Measurements from ENCODE around the gene FASTK.

Gene FASTK

GRCh38 chr7:151080522-151081169 lies at the start of gene FASTK:
Gene FASTK (minus strand): TSS chr7:151080809. CDS start chr7:151080766, 43 bp downstream.
- no peak for DNase-seq

GRCh38 chr7:151129960-151130591 lies 49.5 kb upstream of the FASTK start:
- no peak for DNase-seq

GRCh38 chr7:151129117-151129959 lies 48.7 kb upstream of the FASTK start:
- DNase-seq: no peak

GRCh38 chr7:151128716-151129115 lies 48.1 kb upstream of the FASTK start:
- no peak for DNase-seq

GRCh38 chr7:151128144-151128543 lies 47.5 kb upstream of the FASTK start:
- DNase-seq: no peak

- no peak for DNase-seq
Measured at GRCh38 chr7:151126491-151127137, 46.0 kb upstream of the FASTK start.

GRCh38 chr7:151125846-151126481 lies 45.4 kb upstream of the FASTK start:
- no peak for DNase-seq

- DNase-seq: no peak
Measured at GRCh38 chr7:151125470-151125845, 44.8 kb upstream of the FASTK start.

- no peak for DNase-seq
Measured at GRCh38 chr7:151124899-151125399, 44.3 kb upstream of the FASTK start.

- no peak for DNase-seq
Measured at GRCh38 chr7:151124481-151124880, 43.9 kb upstream of the FASTK start.

GRCh38 chr7:151123822-151124464 lies 43.3 kb upstream of the FASTK start:
- no peak for DNase-seq

GRCh38 chr7:151123158-151123821 lies 42.7 kb upstream of the FASTK start:
- DNase-seq: no peak

- DNase-seq: no peak
Measured at GRCh38 chr7:151122796-151123157, 42.2 kb upstream of the FASTK start.

GRCh38 chr7:151122276-151122675 lies 41.7 kb upstream of the FASTK start:
- DNase-seq: no peak

- DNase-seq: no peak
Measured at GRCh38 chr7:151121380-151122170, 41.0 kb upstream of the FASTK start.

- DNase-seq: no peak
Measured at GRCh38 chr7:151120896-151121295, 40.3 kb upstream of the FASTK start.

GRCh38 chr7:151119902-151120301 lies 39.3 kb upstream of the FASTK start:
- DNase-seq: no peak

GRCh38 chr7:151119055-151119415 lies 38.4 kb upstream of the FASTK start:
- no peak for DNase-seq

GRCh38 chr7:151118108-151119054 lies 37.8 kb upstream of the FASTK start:
- DNase-seq: no peak

- no peak for DNase-seq
Measured at GRCh38 chr7:151117565-151117964, 37.0 kb upstream of the FASTK start.

Measured in cortex of kidney (tissue), 1 donor.